Fibroblast of lung (primary cell): ENCODE results near the gene PAFAH1B2. TPM values are rescaled to one million over a fixed set of nuclear protein-coding genes. Genes with fewer than 3 reads are reported as not detected.

ENCODE experiments used
- DNase-seq, 2 donors: peaks; one replicate each; pipeline versions ENCODE4 v3.0.0 to v3.0.0-alpha.2; 2010; ENCODE audit warnings: low read depth in 2 of 2
- H2AFZ ChIP-seq: 2 replicates; pipeline ENCODE4 v1.5.1; 2012; ENCODE audit warnings: low read length, control low read depth, inconsistent platforms
- H3K27ac ChIP-seq: 2 replicates; pipeline ENCODE4 v1.5.1; 2011; ENCODE audit warnings: low read length, control low read depth; ENCODE audit not compliant: insufficient read depth
- H3K27me3 ChIP-seq: 2 replicates; pipeline ENCODE4 v1.5.1; 2011; ENCODE audit warnings: mild to moderate bottlenecking, low read length; ENCODE audit not compliant: control insufficient read depth, insufficient read depth
- H3K36me3 ChIP-seq: 2 replicates; pipeline ENCODE4 v1.5.1; 2011; ENCODE audit warnings: low read length; ENCODE audit not compliant: control insufficient read depth, insufficient read depth
- H3K4me1 ChIP-seq: 2 replicates; pipeline ENCODE4 v1.5.1; 2011; ENCODE audit warnings: low read length; ENCODE audit not compliant: control insufficient read depth, insufficient read depth; ENCODE audit errors: extremely low read depth
- H3K4me2 ChIP-seq: 2 replicates; pipeline ENCODE4 v1.5.1; 2011; ENCODE audit warnings: low read length, control low read depth; ENCODE audit not compliant: insufficient read depth; ENCODE audit errors: extremely low read depth
- H3K4me3 ChIP-seq, 4 experiments: fragments of 200-600 bp in 1 of 4; sonication (generic) in 1 of 4; replicated peaks in 1 of 4; 2 replicates each; pipeline ENCODE4 v1.5.1; 2011 to 2016; ENCODE audit warnings: low read length in 4 of 4, low read depth in 3 of 4, mild to moderate bottlenecking in 3 of 4, control low read depth in 2 of 4, inconsistent platforms in 1 of 4, mixed read lengths in 1 of 4; ENCODE audit not compliant: insufficient read depth in 1 of 4; ENCODE audit errors: control extremely low read depth in 1 of 4
- H3K79me2 ChIP-seq: 2 replicates; pipeline ENCODE4 v1.5.1; 2012; ENCODE audit warnings: mild to moderate bottlenecking, low read length, inconsistent platforms; ENCODE audit not compliant: control insufficient read depth, insufficient read depth
- H3K9ac ChIP-seq: 2 replicates; pipeline ENCODE4 v1.5.1; 2011; ENCODE audit warnings: mild to moderate bottlenecking, low read length, control low read depth; ENCODE audit not compliant: insufficient read depth
- H3K9me3 ChIP-seq: 2 replicates; pipeline ENCODE4 v1.5.1; 2012; ENCODE audit warnings: low read depth, low read length; ENCODE audit not compliant: control insufficient read depth, insufficient read depth
- H4K20me1 ChIP-seq: 2 replicates; pipeline ENCODE4 v1.5.1; 2011; ENCODE audit warnings: low read length; ENCODE audit not compliant: control insufficient read depth, insufficient read depth; ENCODE audit errors: extremely low read depth
- EZH2 ChIP-seq: IDR thresholded peaks from 2 replicates; pipeline ENCODE4 v1.5.1; 2012; ENCODE audit warnings: low read length, control low read depth, mild to moderate bottlenecking; ENCODE audit errors: missing control alignments
- polyA plus RNA-seq, 2 donors: library from polyadenylated mRNA; depleted of rRNA in 1 of 2; stranded (reverse) in 1 of 2; unstranded in 1 of 2; fragments of >200 nt; gene quantifications; 2 replicates each; pipeline ENCODE4 v1.2.1, GENCODE V29; 2011 to 2012; ENCODE audit warnings: missing spikeins in 1 of 2
- total RNA-seq: library from RNA; depleted of rRNA; stranded (reverse); fragments of >200 nt; gene quantifications from 2 replicates; pipeline ENCODE4 v1.2.1, GENCODE V29; 2014
- TF ChIP-seq, protein P1 (sequence below), 2 donors: IDR thresholded peaks in 1 of 2; conservative IDR thresholded peaks in 1 of 2; 1 replicate in 1 of 2; 2 replicates in 1 of 2; pipeline ENCODE4 v1.5.1; 2011 to 2012; ENCODE audit warnings: low read length in 2 of 2, control low read depth in 1 of 2, inconsistent platforms in 1 of 2, low read depth in 1 of 2, mild to moderate bottlenecking in 1 of 2

The PAFAH1B2 gene
- total and polyA plus RNA-seq, 2 donors (not counting 1 experiment from before 2014, with no cell fraction given) = 70.8 to 112 TPM

DNA sequence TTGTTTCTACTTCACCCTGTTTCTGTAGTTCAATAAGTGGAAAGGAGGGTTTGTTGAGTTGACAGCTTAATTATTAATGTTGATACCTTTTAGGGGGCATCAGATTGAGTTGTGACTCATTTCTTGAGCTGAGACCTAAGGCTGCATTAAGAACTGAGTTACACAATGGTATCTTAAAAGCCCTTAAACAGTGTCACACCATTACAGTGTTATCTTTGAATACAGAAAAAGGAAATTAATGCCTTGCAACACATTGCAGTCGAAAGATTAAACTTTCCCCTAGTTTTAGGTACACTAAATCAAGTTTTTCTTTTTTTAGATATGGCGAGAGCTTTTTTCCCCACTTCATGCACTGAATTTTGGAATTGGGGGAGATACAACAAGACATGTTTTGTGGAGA, 16.7 kb downstream of the PAFAH1B2 start:
- peaks cover 44% of the 10 kb centered on the region for H3K79me2 ChIP-seq
- no peaks in the 10 kb centered on the region for H4K20me1 ChIP-seq
- DNase-seq = no peak

DNA sequence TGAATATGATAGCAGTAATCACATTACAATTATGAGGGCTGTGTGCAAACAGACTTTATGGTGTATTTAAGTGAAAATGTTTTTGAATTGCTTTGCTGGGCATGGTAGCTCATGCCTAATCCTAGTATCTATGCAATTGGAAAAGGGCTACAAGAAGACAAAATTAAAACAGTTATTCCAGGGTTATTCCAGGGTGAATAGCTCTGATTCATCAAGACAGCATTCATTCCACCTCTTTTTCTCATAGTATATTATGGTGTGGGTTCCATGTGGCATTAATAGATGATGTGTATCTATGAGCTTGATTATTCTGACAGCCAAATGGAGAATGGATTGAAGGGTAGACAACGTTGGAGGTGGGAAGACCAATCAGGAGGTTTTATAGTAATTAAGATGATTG, 22.4 kb downstream of the PAFAH1B2 start:
- Histone ChIP-seq H3K79me2 (peaks cover 8% of the 10 kb centered on the region), H3K36me3 (peaks cover 15% of the 10 kb centered on the region)
- DNase-seq = peak in 1 of 2 donors; percentile 15

More for the DNA sequence above, 16.7 kb downstream of the PAFAH1B2 start:
- H3K27ac ChIP-seq = no peak overlapping the region
- no peaks in the 10 kb centered on the region for H3K27me3 ChIP-seq
- no peak overlapping the region for H2AFZ ChIP-seq
- H3K4me3 ChIP-seq = no peak overlapping the region
- H3K4me2 ChIP-seq = no peak overlapping the region
- no peaks in the 10 kb centered on the region for H3K4me1 ChIP-seq
- peaks cover 6% of the 10 kb centered on the region for H3K36me3 ChIP-seq
- H3K9me3 ChIP-seq = no peaks in the 10 kb centered on the region
- H3K9ac ChIP-seq = no peak overlapping the region
- no peak for TF ChIP-seq EZH2
- TF ChIP-seq, protein P1, sequence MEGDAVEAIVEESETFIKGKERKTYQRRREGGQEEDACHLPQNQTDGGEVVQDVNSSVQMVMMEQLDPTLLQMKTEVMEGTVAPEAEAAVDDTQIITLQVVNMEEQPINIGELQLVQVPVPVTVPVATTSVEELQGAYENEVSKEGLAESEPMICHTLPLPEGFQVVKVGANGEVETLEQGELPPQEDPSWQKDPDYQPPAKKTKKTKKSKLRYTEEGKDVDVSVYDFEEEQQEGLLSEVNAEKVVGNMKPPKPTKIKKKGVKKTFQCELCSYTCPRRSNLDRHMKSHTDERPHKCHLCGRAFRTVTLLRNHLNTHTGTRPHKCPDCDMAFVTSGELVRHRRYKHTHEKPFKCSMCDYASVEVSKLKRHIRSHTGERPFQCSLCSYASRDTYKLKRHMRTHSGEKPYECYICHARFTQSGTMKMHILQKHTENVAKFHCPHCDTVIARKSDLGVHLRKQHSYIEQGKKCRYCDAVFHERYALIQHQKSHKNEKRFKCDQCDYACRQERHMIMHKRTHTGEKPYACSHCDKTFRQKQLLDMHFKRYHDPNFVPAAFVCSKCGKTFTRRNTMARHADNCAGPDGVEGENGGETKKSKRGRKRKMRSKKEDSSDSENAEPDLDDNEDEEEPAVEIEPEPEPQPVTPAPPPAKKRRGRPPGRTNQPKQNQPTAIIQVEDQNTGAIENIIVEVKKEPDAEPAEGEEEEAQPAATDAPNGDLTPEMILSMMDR (conservative IDR thresholded peaks at IDR 0.05 in 1 of 2, IDR thresholded peaks at IDR 0.05 in 1 of 2; ENCODE audit: low read depth in 1 of 2, low read length in 2 of 2) = no peak

DNA sequence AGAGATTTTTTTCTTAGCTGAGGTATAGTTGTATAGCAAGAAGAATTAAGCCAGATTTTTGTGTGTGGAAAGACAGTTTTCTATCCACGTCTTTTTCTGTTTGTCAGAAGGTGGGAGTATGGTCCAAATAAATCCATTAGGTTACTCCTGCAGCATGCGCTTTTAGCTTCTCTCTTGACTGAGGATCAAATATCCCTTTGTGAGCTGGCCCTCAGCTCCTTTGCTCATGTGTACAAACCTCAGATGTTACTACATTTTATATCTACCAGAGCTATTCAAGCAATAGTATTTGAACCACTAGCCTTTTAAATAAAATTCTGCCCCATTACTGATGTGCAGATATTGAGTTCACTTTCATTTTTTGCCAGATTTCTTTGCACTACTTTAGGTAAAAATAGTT, 25.6 kb downstream of the PAFAH1B2 start:
- no peaks in the 10 kb centered on the region for H3K4me1 ChIP-seq
- H2AFZ ChIP-seq = no peak overlapping the region
- H3K4me2 ChIP-seq = no peak overlapping the region
- no peak overlapping the region for H3K4me3 ChIP-seq
- no peaks in the 10 kb centered on the region for H3K9me3 ChIP-seq
- H3K9ac ChIP-seq = no peak overlapping the region
- peaks cover 10% of the 10 kb centered on the region for H3K36me3 ChIP-seq
- no peak for DNase-seq
- H3K27ac ChIP-seq = no peak overlapping the region
- no peaks in the 10 kb centered on the region for H4K20me1 ChIP-seq
- no peaks in the 10 kb centered on the region for H3K27me3 ChIP-seq
- TF ChIP-seq, protein P1 (conservative IDR thresholded peaks at IDR 0.05 in 1 of 2, IDR thresholded peaks at IDR 0.05 in 1 of 2; ENCODE audit: low read depth in 1 of 2, low read length in 2 of 2) = no peak
- no peak for TF ChIP-seq EZH2
- H3K79me2 ChIP-seq = peaks cover 3% of the 10 kb centered on the region

More for the DNA sequence above, 22.4 kb downstream of the PAFAH1B2 start:
- Histone ChIP-seq H3K4me1 (no peaks in the 10 kb centered on the region), H3K4me2 (no peak overlapping the region), H3K4me3 (no peak overlapping the region), H2AFZ (no peak overlapping the region), H4K20me1 (no peaks in the 10 kb centered on the region), H3K9ac (no peak overlapping the region), H3K9me3 (no peaks in the 10 kb centered on the region), H3K27ac (no peak overlapping the region), H3K27me3 (no peaks in the 10 kb centered on the region)
- TF ChIP-seq, protein P1 (conservative IDR thresholded peaks at IDR 0.05 in 1 of 2, IDR thresholded peaks at IDR 0.05 in 1 of 2; ENCODE audit: low read depth in 1 of 2, low read length in 2 of 2) = no peak
- no peak for TF ChIP-seq EZH2
